Nephron (organoid): ENCODE data around the gene TDRD10.

Experiments
- H3K27ac Mint-ChIP-seq, 3 experiments: 2 replicates each; pipeline ENCODE4 v1.8.0; 2020; ENCODE audit warnings: mixed read lengths in 3 of 3, mild to moderate bottlenecking in 2 of 3, moderate library complexity in 1 of 3
- H3K27me3 Mint-ChIP-seq: 2 replicates; pipeline ENCODE4 v1.8.0; 2021; ENCODE audit warnings: low read depth, mild to moderate bottlenecking, moderate library complexity, mixed read lengths
- H3K36me3 Mint-ChIP-seq: 2 replicates; pipeline ENCODE4 v1.8.0; 2020; ENCODE audit warnings: low read depth, mixed read lengths
- H3K4me1 Mint-ChIP-seq: 2 replicates; pipeline ENCODE4 v1.8.0; 2020; ENCODE audit warnings: mixed read lengths
- H3K4me3 Mint-ChIP-seq, 3 experiments: 2 replicates each; pipeline ENCODE4 v1.8.0; 2020; ENCODE audit warnings: mild to moderate bottlenecking in 3 of 3, mixed read lengths in 3 of 3, moderate library complexity in 2 of 3
- H3K9me3 Mint-ChIP-seq: 2 replicates; pipeline ENCODE4 v1.8.0; 2020; ENCODE audit warnings: mixed read lengths
- TF ChIP-seq, protein P1 (sequence below), 3 experiments: fragments of 200-600 bp; sonication (generic); IDR thresholded peaks; one replicate each; pipeline ENCODE4 v1.5.0; 2021; ENCODE audit warnings: antibody characterized with exemption in 3 of 3; ENCODE audit not compliant: unreplicated experiment in 3 of 3

TDRD10 gene

DNA sequence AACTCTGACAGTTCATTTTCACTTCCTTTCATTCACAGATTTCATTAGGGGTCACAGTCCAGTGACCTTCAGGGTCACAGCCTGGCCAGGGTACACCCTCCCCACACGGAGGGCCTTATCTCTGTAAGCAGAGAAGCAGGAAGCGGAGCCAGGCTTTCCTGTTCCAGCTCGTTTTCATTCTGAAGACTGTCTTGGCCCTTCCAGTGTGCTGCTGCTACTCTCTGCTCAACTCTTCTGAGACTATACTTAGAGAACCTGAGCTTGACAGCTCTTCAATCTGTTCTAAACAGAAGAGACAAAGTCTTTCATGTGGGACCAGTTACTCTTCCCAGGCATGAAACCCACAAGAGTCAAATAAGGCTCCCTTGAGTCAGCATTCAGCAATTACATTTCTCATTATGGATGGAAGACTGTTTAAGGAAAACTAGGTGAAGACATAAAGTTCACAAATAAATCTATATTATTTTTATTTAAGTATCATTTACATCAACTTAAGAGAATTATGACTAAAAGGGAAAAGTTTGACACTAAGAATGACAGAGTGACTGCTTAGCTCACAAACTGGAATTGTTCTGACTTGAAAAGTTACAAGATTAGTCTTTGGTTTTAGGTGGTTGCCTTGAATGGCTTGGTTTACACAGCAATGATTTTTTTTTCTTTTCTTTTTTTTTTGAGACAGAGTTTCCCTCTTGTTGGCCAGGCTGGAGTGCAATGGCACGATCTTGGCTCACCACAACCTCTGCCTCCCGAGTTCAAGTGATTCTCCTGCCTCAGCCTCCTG lies 4.8 kb upstream of the TDRD10 start:
- Mint-ChIP-seq H3K4me1 (no peaks in the 10 kb centered on the region), H3K9me3 (no peaks in the 10 kb centered on the region), H3K27me3 (peaks cover 64% of the 10 kb centered on the region), H3K36me3 (no peaks in the 10 kb centered on the region), H3K27ac (no peak overlapping the region), H3K4me3 (no peak overlapping the region)
- TF ChIP-seq, protein P1, sequence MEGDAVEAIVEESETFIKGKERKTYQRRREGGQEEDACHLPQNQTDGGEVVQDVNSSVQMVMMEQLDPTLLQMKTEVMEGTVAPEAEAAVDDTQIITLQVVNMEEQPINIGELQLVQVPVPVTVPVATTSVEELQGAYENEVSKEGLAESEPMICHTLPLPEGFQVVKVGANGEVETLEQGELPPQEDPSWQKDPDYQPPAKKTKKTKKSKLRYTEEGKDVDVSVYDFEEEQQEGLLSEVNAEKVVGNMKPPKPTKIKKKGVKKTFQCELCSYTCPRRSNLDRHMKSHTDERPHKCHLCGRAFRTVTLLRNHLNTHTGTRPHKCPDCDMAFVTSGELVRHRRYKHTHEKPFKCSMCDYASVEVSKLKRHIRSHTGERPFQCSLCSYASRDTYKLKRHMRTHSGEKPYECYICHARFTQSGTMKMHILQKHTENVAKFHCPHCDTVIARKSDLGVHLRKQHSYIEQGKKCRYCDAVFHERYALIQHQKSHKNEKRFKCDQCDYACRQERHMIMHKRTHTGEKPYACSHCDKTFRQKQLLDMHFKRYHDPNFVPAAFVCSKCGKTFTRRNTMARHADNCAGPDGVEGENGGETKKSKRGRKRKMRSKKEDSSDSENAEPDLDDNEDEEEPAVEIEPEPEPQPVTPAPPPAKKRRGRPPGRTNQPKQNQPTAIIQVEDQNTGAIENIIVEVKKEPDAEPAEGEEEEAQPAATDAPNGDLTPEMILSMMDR (IDR thresholded peaks at IDR 0.05; ENCODE audit: unreplicated experiment in 3 of 3) = no peak

DNA sequence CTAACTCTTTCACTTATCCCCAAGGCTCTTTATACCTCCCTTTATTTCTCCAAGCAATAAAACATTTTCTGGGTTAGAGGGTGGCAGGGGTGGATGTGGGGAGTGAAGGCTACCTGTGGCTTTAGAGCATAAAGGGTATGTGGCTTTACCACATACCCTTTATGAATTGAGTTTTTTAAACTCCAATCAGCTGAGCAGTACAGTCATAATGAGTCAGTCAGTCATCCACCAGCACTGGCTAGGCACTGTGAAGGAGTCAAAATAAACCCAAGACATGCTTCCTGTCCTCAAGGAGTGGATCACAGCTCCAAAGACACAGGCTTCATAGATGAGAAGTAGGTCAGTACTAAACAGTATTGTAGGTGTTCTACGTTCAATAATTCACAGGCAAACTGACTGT lies 2.6 kb upstream of the TDRD10 start:
- H3K4me3 Mint-ChIP-seq = no peak overlapping the region
- TF ChIP-seq, protein P1 (IDR thresholded peaks at IDR 0.05; ENCODE audit: unreplicated experiment in 3 of 3) = no peak
- H3K27me3 Mint-ChIP-seq = peaks cover 80% of the 10 kb centered on the region
- no peak overlapping the region for H3K27ac Mint-ChIP-seq
- peaks cover 4% of the 10 kb centered on the region for H3K36me3 Mint-ChIP-seq
- H3K4me1 Mint-ChIP-seq = no peaks in the 10 kb centered on the region
- H3K9me3 Mint-ChIP-seq = peaks cover 4% of the 10 kb centered on the region

DNA sequence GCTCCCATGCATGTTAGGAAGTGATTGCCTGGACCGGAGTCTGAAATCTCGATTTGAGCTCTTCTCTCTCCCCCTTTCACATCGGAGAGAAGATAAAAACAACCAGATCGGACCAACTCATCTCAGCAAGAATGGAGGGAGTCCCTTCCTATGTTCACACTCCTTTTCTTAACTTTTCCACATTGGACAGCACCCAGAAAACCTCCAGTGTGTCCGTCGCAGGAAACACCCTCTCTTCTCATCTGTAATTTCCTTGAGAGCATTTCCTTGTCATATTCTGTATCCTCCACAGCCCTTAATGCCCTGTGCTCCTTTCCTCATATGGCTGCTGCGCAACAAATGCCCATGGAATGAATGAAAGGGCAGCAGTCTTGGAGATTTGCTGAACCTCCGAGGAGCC lies 1.5 kb upstream of the TDRD10 start:
- TF ChIP-seq, protein P1 (IDR thresholded peaks at IDR 0.05; ENCODE audit: unreplicated experiment in 3 of 3) = no peak
- H3K27ac Mint-ChIP-seq = no peak overlapping the region
- H3K4me1 Mint-ChIP-seq = no peaks in the 10 kb centered on the region
- peaks cover 4% of the 10 kb centered on the region for H3K36me3 Mint-ChIP-seq
- peaks cover 8% of the 10 kb centered on the region for H3K9me3 Mint-ChIP-seq
- H3K27me3 Mint-ChIP-seq = peaks cover 86% of the 10 kb centered on the region
- H3K4me3 Mint-ChIP-seq = peak overlapping the region; percentile 11 to 60 (median 40)

DNA sequence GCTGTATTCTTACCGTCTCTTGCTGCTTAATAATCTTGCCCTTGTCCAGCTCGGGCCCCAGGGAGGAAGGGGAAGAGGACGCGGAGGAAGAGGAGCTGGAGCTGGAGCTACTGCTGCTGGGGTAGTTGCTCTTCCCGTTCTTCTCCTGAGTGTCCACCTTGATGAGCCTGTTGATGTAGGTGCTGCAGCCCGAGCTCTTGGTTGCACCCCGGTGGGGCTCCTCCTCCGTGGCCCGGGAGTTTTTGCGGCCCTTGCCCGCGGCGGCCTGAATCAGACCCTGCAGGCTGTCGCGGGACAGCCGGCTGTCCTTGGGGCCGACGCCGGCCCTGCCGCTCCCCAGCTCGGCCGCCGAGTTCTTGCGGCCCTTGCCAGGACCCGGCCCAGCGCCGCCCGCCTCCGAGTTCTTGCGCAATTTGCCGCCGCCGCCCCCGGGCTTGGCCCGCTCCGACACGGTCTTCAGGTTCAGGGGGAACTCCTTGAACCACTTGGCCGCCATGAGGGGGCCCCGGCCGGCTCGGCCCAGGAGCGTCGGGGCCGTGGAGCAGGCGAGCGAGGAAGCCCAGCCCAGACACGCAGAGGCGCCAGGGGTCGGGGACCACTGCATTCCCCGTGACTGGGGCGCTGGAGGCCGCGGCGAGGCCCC lies 475 bp upstream of the TDRD10 start:
- H3K27ac Mint-ChIP-seq = no peak overlapping the region
- peaks cover 87% of the 10 kb centered on the region for H3K27me3 Mint-ChIP-seq
- peaks cover 4% of the 10 kb centered on the region for H3K36me3 Mint-ChIP-seq
- TF ChIP-seq, protein P1 (IDR thresholded peaks at IDR 0.05; ENCODE audit: unreplicated experiment in 3 of 3) = no peak
- H3K4me1 Mint-ChIP-seq = no peaks in the 10 kb centered on the region
- peaks cover 9% of the 10 kb centered on the region for H3K9me3 Mint-ChIP-seq
- H3K4me3 Mint-ChIP-seq = peak overlapping the region; percentile 73 to 79 (median 75)

DNA sequence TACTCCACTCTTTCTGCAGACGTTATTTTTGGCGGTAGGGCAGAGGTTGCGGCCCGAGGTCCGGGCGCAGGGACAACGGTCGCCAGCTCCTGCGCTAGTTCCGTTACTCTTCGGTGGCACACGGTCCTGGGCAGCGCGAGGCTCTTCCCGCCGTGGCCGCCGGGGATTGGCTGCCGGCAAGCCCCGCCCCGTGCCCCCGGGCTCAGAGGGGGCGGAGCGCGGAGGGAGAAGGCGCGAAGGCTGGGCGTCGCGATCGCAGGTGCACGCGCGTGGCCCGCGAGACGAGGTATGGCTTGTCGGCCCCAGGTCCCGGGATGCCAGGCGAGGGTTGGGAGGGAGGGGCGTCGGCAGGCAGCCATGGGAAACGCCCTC lies 711 bp downstream of the TDRD10 start:
- H3K36me3 Mint-ChIP-seq = peaks cover 4% of the 10 kb centered on the region
- H3K9me3 Mint-ChIP-seq = peaks cover 15% of the 10 kb centered on the region
- TF ChIP-seq, protein P1 (IDR thresholded peaks at IDR 0.05; ENCODE audit: unreplicated experiment in 3 of 3) = no peak
- peaks cover 89% of the 10 kb centered on the region for H3K27me3 Mint-ChIP-seq
- H3K4me3 Mint-ChIP-seq = peak overlapping the region; percentile 47 to 63 (median 62)
- no peaks in the 10 kb centered on the region for H3K4me1 Mint-ChIP-seq
- no peak overlapping the region for H3K27ac Mint-ChIP-seq
